Measurements from ENCODE around the gene CCHCR1.
"Not testable (repeated sequence)": the region's sequence is repeated elsewhere in the genome, so short reads cannot be mapped to it uniquely, and the experiment has no call there.

The CCHCR1 gene

DNA sequence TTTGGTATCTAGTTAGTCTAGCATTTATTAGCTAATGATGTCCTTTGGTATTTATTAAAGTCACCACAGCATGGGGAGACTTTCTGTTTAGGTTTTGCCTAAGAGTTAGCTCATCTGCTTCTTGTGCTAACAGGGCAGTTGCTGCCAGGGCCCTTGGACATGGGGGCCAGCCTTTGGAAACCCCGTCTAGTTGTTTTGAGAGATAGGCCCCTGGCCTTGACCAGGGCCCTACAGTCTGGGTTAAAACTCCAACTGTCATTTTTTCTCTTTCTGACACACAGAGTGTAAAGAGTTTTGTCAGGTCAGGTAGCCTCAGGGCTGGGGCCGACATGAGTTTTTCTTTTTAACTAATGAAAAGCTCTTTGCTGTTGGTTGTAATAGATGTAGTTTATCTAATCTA lies 25.7 kb upstream of the CCHCR1 start:
- not testable (repeated sequence) for DNase-seq (ENCODE audit: low spot score)

DNA sequence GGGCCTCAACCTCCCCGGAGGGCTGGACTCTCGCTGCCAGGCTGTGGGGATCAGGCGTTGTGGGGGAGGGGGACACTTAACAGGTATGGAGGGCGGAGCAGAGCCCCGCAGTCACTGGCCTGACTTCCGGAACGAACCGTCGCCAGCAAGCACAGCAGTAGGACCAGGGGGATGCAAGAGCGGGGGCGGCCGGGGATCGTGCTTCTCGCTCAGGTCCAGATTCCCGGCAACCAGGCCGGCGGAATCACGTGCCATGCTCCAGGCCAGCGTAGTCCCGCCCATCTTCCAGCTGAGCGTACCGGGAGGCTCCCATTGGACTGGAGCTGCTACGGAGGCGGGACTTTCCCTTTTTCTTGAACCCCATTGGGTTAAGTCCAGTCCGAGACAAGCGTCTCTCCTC lies 22.9 kb upstream of the CCHCR1 start:
- peak; percentile 36 for DNase-seq (ENCODE audit: low spot score)

DNA sequence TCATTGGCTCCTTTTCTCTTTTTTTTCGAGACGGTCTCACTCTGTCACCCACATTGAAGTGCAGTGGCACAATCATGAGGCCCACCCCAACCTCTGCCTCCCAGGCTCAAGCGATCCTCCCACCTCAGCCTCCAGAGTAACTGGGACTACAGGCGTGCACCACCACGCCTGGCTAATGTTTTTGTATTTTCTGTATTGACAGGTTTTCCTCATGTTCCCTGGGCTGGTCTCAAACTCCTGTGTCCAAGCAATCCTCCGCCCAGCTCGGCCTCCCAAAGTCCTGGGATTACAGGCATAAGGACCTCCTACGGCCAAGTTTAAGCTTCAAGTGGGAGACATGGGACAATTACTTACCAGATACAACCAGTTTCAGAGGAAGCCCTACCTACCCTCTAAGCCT lies 22.3 kb upstream of the CCHCR1 start:
- DNase-seq (ENCODE audit: low spot score): no peak

DNA sequence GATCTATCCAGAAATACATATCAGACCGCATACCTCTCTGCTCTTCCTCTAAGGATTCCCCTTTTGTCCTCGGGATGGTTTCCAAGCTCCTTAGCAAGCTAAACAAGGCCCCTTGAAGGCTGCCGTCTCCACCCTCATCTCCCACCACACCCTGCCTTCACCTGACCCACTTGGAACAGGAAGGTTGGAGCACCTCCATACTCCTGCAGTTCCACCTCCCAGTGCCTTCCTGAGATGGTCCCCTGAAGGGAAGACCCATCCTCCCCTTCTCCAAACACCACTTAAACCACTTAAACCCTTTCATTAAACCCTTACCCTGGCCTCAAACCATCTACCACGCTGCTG lies 21.4 kb upstream of the CCHCR1 start:
- no peak for DNase-seq (ENCODE audit: low spot score)

DNA sequence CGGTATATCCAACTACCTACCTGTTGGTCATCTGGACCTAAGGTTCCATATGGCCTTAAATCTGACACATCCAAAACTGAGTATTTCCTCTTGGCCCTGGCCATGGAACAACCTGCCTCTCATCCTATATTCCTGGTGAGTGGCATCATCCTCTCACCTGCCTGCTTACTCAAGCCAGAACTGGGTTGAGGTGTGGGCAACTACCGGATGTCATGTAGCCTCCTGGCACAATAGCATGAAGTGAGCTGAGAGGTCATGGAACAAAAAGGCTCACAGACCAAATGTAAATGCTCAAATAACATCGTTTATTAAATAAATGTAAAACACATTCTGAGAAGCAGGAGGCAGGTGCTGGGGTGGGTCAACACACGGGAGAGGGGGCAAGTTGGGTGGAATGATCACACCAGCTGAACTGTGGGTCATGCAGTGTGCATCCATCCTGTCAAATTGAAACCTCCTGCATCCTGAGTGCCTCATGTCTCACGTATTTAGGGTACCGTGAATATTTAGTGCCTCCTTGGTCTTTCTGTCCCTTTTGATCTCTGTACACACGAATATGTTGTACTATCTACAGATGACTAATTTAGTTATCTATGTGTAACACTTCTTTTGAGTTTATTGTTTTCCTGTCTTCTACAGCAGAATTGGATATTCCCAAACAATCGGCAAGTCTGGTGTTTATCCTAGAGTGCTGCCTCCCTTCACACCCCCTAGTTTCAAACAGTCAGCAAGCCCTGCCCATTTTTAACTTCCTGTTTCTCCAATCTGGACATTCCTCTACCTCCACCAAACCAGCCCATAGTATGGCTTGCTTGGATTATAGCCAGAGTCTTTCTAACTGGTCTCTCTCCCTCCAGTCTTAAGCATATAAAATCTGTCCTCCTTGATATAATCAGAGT lies 20.8 kb upstream of the CCHCR1 start:
- DNase-seq (ENCODE audit: low spot score): no peak

DNA sequence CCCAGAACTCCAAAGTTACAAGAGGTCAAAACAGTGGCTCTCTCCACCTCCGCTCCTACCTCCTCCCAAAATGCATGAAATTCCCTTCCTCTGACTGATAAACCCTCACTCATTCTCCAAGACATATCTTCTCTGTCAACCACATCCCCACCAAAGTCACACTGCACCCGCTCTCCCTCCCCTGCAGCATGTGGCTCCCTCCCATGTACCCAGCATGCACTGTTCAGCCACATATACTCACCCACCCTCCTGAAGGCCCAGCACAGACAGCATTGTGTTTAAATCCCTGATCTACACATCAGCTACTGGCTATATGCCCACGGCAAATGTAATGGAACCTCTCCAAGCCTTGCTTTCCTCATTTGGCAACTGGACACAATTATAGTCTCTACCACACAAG lies 18.4 kb upstream of the CCHCR1 start:
- DNase-seq (ENCODE audit: low spot score): no peak

DNA sequence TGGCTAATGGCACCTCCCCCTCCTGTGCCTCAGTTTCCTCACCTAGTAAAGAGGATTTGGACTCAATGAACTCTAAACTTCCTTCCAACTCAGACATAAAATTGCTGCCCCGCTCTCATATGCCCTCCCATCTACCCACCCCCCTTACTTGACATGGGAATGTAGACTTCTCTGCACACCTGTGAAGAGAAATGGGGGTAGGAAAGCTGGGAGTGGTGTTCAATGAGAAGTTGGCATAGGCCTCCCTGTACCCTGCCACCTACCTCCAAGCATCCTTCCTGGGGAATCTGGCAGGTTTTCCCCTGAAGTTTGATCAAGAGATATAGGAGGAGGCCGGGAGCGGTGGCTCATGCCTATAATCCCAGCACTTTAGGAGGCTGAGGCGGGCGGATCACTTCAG lies 16.8 kb upstream of the CCHCR1 start:
- no peak for DNase-seq (ENCODE audit: low spot score)

DNA sequence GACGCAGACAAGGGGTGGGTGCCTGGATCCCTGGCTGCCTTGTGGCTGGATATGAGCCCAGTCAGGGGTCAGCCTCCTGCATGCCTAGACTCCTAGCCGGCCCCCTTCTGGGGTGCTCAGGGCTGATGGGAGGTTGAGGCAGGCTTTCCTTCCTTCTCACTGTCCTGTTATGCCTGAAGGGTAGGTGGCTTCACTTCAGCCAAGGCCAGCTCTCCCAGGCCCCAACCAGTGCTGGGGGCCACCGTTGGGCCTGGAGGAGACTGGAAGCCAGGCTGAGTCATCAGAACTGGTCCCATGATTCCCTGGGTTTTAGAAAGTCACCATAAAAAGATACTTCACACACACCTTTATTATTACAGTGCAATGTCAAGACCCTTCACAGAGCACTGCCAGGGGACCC lies 15.8 kb upstream of the CCHCR1 start:
- no peak for DNase-seq (ENCODE audit: low spot score)

DNA sequence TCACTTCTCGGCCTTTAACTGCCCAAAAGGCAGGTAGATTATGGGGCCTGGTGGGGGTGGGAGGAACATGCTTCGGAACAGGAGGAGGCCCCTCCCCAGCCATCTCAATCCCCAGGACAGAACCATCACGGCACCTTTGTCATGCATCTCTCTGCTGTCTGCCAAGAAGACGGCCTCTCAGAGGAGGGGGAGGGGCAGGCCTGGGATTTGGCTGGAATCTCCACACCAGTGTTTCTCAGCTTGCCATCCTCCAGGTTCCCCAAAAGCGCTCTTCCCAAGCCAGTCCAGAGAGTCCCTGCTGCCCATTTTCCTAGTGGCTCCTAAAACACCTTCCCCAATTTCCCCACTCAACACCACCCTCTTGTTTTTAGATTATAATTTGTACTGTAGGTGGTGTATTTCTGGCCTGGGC lies 15.4 kb upstream of the CCHCR1 start:
- no peak for DNase-seq (ENCODE audit: low spot score)

DNA sequence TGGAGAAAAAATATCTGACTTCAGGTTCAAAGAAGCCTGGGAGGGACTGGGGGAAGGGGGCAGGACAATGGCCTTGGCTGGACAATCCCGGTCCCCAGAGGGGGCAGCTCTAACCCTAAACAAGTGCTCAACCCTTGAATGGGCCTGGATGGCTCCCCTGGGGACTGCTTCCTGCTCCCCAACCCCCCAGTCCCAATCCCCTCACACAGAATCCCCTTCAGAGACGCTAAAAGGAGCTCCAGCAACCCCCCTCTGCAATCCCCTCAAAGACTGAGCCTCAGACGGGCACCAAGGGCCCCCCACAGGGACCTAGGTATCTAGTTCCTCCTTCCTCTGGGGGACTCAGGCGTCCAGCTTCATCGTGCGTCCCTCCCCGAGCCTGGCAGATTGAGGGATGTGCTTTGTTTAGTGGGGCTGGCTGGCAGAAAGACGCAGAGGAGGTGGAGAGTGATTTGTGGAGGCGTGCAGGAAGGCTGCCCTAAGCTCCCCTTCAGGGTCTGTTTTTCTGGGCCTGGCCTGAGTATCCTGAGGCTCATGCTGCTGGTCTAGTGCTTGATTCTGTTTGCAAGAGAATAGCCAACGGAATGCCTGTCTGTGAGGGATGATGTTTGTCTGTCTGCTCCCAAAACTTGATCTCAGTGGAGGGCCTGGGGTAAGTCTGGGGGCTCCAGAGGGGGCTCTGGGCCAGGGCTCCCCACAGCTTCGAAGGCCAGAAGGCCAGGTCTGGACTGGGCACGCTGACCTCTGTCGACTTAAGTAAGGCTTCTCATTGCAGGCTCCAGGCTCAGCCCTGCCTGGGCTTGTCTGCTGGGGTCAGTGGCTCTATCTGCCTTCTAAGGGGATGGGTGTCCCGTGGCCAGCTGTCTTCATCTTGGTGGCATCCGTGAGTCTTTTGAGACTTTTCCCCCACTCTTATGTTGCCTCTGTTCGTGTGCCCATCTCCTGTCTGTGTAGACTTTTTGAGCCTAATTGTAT lies 14.6 kb upstream of the CCHCR1 start:
- no peak for DNase-seq (ENCODE audit: low spot score)

DNA sequence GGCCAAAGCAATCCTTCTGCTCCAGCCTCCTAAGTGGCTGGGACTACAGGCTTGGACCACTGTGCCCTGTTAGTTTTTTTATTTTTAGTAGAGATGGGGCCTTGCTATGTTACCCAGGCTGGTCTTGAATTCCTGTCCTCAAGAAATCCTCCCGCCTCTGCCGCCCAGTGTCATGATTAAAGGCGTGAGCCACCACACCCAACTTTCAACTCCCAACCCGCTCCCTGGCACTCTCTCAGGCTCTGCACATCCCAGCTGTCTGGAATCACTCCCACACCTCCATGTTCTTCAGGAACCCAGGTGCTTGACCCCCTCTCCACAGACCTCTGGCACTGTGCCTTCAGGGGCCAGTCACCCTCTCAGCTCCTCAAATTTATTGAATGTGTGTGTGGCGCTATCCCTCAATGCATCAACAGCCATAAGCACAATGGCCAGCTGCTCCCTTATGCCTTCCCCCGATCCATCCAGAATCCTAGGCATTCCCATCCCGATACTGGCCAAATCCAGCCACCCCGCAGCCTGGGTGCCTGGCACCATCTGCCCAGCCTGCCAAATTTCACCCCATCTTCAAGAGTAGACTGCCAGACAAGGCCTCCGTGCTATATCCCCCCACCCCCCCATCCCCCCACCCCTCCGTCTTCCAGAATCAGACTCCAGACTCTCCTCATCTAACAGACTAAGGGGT lies 13.5 kb upstream of the CCHCR1 start:
- no peak for DNase-seq (ENCODE audit: low spot score)

DNA sequence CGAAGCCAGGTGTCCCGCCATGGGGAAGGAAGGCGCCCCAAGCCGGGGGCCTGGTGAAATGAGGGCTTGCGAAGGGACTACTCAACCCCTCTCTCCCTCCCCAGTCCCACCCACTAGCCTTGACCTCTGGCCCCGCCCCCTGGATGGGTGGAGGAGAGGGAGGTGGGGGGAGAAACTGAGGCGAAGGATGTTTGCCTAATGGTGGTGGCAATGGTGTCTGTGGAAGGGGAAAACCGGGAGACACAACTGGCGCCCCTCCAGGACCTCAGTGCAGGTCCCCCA lies 12.9 kb upstream of the CCHCR1 start, which contains the start of gene POU5F1:
TSS of gene POU5F1 (minus strand) at position 83 of the 282 bp plus-strand sequence. CDS start at position 21, 62 bp downstream.
- no peak for DNase-seq (ENCODE audit: low spot score)

DNA sequence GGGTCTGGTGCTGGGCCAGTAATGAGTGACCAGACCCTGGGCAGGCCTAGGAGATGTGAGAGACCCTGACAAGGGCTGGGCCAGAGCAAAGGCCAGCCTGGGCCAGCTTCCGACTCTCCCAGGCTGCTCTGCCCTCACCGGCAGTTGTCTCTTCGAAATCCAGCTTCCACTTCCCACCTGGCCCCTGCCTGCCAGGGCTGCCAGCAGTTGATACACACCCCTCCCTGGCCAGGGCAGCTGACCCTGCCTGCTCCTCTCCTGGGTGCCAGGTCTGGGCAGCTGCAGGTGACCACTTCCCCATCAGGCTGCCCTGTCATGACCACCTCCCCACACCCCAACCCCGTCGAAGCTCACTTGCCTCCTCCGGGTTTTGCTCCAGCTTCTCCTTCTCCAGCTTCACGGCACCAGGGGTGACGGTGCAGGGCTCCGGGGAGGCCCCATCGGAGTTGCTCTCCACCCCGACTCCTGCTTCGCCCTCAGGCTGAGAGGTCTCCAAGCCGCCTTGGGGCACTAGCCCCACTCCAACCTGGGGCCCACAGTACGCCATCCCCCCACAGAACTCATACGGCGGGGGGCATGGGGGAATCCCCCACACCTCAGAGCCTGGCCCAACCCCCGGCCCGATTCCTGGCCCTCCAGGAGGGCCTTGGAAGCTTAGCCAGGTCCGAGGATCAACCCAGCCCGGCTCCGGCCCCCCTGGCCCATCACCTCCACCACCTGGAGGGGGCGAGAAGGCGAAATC lies 12.4 kb upstream of the CCHCR1 start:
- not testable (repeated sequence) for DNase-seq (ENCODE audit: low spot score)

DNA sequence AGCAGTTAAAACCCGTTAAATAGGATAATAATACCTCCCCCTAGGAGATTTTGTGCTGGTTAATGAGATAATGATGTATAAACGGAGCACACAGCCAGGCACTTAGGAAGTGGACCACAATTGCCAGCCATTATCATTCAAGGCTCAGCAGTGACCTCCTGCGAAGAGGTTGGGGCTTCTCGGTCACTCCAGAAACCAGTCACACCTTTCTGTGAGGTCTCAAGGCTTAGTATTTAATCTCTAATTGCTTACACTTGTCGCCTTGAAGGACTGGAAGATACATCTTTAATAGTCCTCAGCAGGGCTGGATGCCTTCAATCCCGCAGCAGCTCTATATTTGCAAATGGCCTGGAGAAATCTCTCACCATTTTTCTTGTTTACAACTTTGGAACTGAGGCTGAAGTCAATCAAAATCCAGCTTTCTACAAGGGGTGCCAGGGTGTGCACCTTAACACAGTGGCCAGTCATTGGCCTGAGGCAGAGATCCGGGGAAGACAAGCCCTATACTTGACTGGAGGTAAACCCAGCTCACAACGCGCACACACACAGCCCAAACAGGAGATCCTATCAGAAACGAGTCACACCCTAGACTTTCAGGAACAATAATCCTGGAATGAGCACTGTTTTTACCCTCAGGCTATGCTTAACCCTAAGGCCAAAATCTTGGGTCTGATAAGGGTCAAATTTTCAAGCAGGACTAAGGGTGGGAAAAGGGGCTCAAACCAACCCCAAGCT lies 11.7 kb upstream of the CCHCR1 start:
- no peak for DNase-seq (ENCODE audit: low spot score)

DNA sequence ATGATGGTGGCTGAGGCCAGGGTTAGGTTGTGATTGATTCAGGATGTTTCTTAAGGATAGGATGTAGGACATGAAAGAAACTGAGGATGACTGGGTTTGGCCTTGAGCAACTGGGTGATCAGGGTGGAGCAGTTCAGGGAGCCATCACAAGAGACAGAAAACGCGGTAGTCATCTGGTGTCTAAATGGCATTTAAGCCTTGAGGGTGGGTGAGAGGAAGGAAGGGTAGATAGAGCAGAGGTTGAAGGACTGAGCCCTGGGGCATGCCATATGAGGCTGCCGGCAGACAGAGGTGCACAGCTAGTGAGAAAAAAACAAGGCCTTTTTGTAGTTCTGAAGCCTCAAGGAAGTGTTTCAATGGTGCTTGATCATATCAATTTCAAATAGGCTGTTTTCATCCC lies 11.0 kb upstream of the CCHCR1 start:
- no peak for DNase-seq (ENCODE audit: low spot score)

DNA sequence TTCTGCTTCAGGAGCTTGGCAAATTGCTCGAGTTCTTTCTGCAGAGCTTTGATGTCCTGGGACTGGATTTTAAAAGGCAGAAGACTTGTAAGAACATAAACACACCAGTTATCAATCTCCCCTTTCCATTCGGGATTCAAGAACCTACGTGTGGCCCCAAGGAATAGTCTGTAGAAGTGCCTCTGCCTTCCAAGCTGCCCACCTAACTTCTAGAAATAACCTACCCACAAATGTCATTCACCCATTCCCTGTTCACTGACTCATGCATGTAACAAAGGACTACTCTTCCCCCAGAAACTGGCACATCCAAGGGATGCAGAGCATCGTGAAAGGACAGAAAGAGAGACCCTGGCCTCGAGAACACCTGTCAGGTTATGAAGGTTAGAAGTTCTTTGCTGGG lies 8.4 kb upstream of the CCHCR1 start:
- DNase-seq (ENCODE audit: low spot score): no peak

DNA sequence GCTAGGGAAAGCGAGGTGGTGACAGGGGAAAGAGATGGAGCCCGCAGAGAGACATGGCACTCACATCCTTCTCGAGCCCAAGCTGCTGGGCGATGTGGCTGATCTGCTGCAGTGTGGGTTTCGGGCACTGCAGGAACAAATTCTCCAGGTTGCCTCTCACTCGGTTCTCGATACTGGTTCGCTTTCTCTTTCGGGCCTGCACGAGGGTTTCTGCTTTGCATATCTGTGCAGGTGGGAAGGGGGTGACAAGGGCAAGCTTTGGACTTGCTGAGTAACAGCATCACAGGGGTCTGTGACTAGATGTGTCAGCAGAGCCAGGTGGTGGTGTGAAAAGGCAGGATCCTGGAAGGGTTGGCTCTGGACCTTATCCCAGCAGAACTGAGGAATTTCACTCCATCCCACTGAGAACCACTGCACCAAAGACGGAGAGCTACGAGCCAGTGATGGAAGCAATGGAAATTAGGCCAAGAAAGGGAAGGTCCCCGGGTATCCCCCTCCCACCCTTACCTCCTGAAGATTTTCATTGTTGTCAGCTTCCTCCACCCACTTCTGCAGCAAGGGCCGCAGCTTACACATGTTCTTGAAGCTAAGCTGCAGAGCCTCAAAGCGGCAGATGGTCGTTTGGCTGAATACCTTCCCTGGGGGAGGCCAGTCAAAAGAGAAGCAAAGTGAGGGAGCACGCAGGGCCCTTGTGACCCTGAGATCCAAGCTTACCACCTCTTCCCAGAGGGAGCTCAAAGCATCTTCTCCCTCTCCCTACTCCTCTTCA lies 7.6 kb upstream of the CCHCR1 start:
- DNase-seq (ENCODE audit: low spot score): not testable (repeated sequence)

DNA sequence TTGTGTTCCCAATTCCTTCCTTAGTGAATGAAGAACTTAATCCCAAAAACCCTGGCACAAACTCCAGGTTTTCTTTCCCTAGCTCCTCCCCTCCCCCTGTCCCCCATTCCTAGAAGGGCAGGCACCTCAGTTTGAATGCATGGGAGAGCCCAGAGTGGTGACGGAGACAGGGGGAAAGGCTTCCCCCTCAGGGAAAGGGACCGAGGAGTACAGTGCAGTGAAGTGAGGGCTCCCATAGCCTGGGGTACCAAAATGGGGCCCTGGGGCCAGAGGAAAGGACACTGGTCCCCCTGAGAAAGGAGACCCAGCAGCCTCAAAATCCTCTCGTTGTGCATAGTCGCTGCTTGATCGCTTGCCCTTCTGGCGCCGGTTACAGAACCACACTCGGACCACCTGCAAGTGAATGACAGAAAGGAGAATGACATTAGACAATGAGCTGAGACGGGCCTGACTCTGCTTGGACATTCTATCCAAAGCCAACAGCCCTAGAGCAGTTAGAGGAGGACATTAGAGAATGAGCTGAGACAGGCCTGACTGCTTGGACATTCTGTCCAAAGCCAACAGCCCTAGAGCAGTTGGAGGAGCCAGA lies 7.0 kb upstream of the CCHCR1 start:
- DNase-seq (ENCODE audit: low spot score): not testable (repeated sequence)

DNA sequence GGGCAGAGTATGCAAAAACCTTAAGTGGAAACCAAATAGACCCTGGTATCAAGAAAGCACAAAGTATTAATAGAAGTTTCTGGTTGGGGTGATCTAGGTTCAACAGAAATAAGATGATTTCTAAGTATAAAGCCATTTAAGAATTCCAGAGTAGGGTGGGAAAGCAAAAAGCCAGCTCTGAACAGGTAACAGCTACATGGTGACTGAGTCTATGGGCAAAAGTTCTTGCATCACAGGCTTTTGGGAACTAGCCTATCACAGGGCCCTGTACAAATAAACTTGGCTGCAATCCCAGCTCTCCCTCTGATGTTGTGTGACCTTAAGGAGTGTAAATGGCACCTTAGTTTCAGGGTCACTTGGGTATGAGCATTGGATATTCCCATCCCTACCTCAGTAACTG lies 6.3 kb upstream of the CCHCR1 start:
- no peak for DNase-seq (ENCODE audit: low spot score)

Measured in SK-N-DZ (cell line).